Activated CD8-positive, alpha-beta T cell treated with anti-CD3 and anti-CD28 coated beads for 36 hours (primary cell): Measurements from ENCODE around the gene PLP2. TPM values are rescaled to one million over a fixed set of nuclear protein-coding genes. Genes with fewer than 3 reads are reported as not detected.

Experiments used
- ATAC-seq: fragments of 200-7000 bp; cut with Tn5 transposase; one replicate; pipeline ENCODE4 v1.10.0; 2021; ENCODE audit warnings: mild to moderate bottlenecking, moderate library complexity
- CTCF ChIA-PET: fragments of 350-600 bp; sonication (Branson Sonifier 250); formaldehyde crosslinking; loops from one replicate; lab custom pipeline; 2021; ENCODE audit warnings: antibody characterized with exemption; lab: Charles Lee
- POLR2A ChIA-PET: fragments of 350-600 bp; sonication (Branson Sonifier 250); formaldehyde crosslinking; loops from one replicate; lab custom pipeline; 2021; ENCODE audit warnings: antibody characterized with exemption; lab: Charles Lee
- DNase-seq: peaks from one replicate; pipeline ENCODE4 v3.0.0-alpha.2; 2020
- H3K27ac Mint-ChIP-seq: one replicate; pipeline ENCODE4 v1.8.0; 2021; ENCODE audit warnings: mild to moderate bottlenecking, mixed read lengths
- H3K27me3 Mint-ChIP-seq: one replicate; pipeline ENCODE4 v1.8.0; 2021; ENCODE audit warnings: mixed read lengths
- H3K36me3 Mint-ChIP-seq: one replicate; pipeline ENCODE4 v1.8.0; 2021; ENCODE audit warnings: low read depth, mixed read lengths
- H3K4me1 Mint-ChIP-seq: one replicate; pipeline ENCODE4 v1.8.0; 2021; ENCODE audit warnings: low read depth, mixed read lengths
- H3K4me3 Mint-ChIP-seq: one replicate; pipeline ENCODE4 v1.8.0; 2021; ENCODE audit warnings: mild to moderate bottlenecking, moderate library complexity, mixed read lengths
- H3K9me3 Mint-ChIP-seq: one replicate; pipeline ENCODE4 v1.8.0; 2021; ENCODE audit warnings: mixed read lengths
- CTCF ChIP-seq: fragments of 200-600 bp; IDR thresholded peaks from one replicate; pipeline ENCODE4 v1.8.0; 2022; ENCODE audit warnings: antibody characterized with exemption, mild to moderate bottlenecking
- intact Hi-C: fragments of 100-400 bp; cut with micrococcal nuclease; formaldehyde crosslinking; loops from one replicate; pipeline ENCODE4 v1.10.0; 2022
- total RNA-seq, 2 experiments: library from RNA; stranded (reverse); gene quantifications; one replicate each; pipeline ENCODE4 v1.2.3, GENCODE V29; 2021

Gene PLP2
- total RNA-seq, 2 experiments from 2014 or later = 130 to 136 TPM

GRCh38 chrX:49208399-49208798, 36.7 kb downstream of the PLP2 start:
- Mint-ChIP-seq H3K9me3 (no peaks in the 10 kb centered on the region), H3K27me3 (no peaks in the 10 kb centered on the region), H3K4me1 (no peaks in the 10 kb centered on the region), H3K4me3 (no peak overlapping the region), H3K36me3 (no peaks in the 10 kb centered on the region), H3K27ac (no peak overlapping the region)
- CTCF ChIA-PET = no interaction called here
- ATAC-seq (no peak), DNase-seq (no peak)
- intact Hi-C loops = no loop called here
- TF ChIP-seq CTCF = no peak
- POLR2A ChIA-PET = no interaction called here

- H3K27me3 Mint-ChIP-seq = no peaks in the 10 kb centered on the region
- DNase-seq (peak; percentile 60), ATAC-seq (peak; percentile 71)
- CTCF ChIA-PET = no interaction called here
- peak overlapping the region; percentile 55 for H3K27ac Mint-ChIP-seq
- no peaks in the 10 kb centered on the region for H3K9me3 Mint-ChIP-seq
- H3K4me1 Mint-ChIP-seq = no peaks in the 10 kb centered on the region
- no peak for TF ChIP-seq CTCF
- intact Hi-C loops = no loop called here
- POLR2A ChIA-PET = interaction anchor here (0.7 kb wide), 1 partner anchor 9 kb away, joined by 3 read pairs; no protein-coding TSS in a partner anchor
- H3K36me3 Mint-ChIP-seq = no peaks in the 10 kb centered on the region
- H3K4me3 Mint-ChIP-seq = peak overlapping the region; percentile 37
Measured at GRCh38 chrX:49209434-49210251, 37.9 kb downstream of the PLP2 start.

GRCh38 chrX:49210406-49210805, 38.7 kb downstream of the PLP2 start:
- Mint-ChIP-seq H3K9me3 (no peaks in the 10 kb centered on the region), H3K27ac (no peak overlapping the region), H3K36me3 (no peaks in the 10 kb centered on the region), H3K4me1 (no peaks in the 10 kb centered on the region), H3K27me3 (no peaks in the 10 kb centered on the region), H3K4me3 (no peak overlapping the region)
- no peak for ATAC-seq
- intact Hi-C loops = no loop called here
- no peak for DNase-seq
- ChIA-PET POLR2A (interaction anchor here (0.7 kb wide), 1 partner anchor 10 kb away, joined by 3 read pairs; no protein-coding TSS in a partner anchor), CTCF (no interaction called here)
- TF ChIP-seq CTCF = no peak

GRCh38 chrX:49211074-49211473, 39.4 kb downstream of the PLP2 start:
- intact Hi-C loops = no loop called here
- no peak overlapping the region for H3K27ac Mint-ChIP-seq
- no peak for TF ChIP-seq CTCF
- ChIA-PET POLR2A (no interaction called here), CTCF (no interaction called here)
- DNase-seq = no peak
- H3K4me3 Mint-ChIP-seq = no peak overlapping the region
- H3K4me1 Mint-ChIP-seq = no peaks in the 10 kb centered on the region
- no peaks in the 10 kb centered on the region for H3K9me3 Mint-ChIP-seq
- H3K27me3 Mint-ChIP-seq = no peaks in the 10 kb centered on the region
- no peaks in the 10 kb centered on the region for H3K36me3 Mint-ChIP-seq
- no peak for ATAC-seq

- TF ChIP-seq CTCF = no peak
- Mint-ChIP-seq H3K9me3 (no peaks in the 10 kb centered on the region), H3K27ac (no peak overlapping the region), H3K4me3 (no peak overlapping the region), H3K4me1 (no peaks in the 10 kb centered on the region), H3K27me3 (no peaks in the 10 kb centered on the region), H3K36me3 (no peaks in the 10 kb centered on the region)
- POLR2A ChIA-PET = no interaction called here
- no peak for DNase-seq
- ATAC-seq = no peak
- CTCF ChIA-PET = no interaction called here
- intact Hi-C loops = no loop called here
Measured at GRCh38 chrX:49212209-49212608, 40.5 kb downstream of the PLP2 start.
